ENCODE measurements around the gene NOSIP.
A peak's percentile ranks its signal among the peaks of the same experiment; 100 is the strongest.

The NOSIP gene

DNA sequence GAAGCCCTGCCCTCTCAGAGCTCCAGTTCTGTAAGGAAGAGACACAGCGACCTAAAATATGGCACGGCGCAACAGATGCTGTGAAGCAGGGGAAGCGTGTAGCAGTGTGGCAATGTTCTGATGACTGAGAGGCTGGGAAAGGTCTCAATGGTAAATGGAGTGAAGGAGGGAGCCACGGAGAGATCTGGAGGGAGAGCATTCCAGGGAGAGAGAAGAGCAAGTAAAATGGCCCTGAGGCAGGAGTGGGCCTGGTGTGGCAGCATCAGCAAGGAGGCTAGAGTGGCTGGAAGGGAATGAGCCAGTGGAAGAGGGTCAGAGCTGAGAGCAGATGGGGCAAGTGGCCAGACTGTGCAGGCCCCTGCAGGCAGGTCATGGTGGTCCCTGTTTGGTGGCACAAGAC lies 36.2 kb downstream of the NOSIP start:
- DNase-seq: no peak

- no peak for DNase-seq
These were observed 37.3 kb downstream of the NOSIP start for GRCh38 chr19:49543032-49543431.

- DNase-seq: no peak
These were observed 37.9 kb downstream of the NOSIP start for GRCh38 chr19:49542446-49542845.

DNA sequence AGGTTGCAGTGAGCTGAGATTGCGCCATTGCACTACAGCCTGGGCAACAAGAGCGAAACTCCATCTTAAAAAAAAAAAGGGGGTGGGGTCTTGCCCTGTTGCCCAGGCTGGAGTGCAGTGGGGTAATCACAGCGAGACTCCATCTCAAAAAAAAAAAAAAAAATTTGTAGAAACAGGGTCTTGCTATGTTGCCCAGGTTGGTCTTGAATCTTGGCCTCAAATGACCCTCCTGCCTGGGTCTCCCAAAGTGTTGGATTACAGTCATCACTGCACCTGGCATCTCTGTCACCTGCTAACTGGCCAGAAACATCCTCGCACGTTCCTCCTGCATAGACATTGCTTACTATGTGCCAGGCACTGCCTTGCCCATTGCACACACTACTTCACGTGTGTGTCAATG lies 38.4 kb downstream of the NOSIP start:
- DNase-seq: no peak

DNA sequence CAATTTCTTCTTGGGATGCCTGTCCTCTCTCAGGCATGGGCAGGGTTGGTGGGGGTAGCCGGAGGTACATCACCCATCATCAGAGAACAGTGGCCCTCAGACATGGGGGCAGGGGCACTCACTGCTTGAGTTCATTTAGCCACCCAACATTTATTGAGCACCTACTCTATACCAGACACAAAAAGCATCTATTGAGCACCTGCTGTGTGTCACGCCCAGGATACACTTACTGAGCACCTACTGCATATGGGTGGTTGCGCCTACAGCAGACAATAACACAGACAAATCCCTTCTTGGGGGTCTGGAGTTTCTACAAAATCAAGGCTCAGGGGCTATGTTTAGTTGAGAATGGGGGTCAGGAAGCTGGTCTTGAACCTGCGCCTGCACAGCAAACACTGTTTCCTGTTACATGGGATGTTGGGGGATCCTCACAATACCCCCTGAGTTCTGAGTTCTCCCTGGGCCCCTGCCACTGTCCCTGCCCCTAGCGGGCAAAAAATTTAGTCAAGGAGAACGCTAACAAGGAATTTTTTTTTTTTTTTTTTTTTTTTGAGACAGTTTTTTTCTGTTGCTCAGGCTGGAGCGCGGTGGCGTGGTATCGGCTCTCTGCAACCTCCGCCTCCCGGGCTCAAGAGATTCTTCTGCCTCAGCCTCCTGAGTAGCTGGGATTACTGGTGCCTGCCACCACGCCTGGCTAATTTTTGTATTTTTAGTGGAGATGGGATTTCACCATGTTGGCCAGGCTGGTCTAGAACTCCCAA lies 41.0 kb downstream of the NOSIP start:
- no peak for DNase-seq

- no peak for DNase-seq
These were observed 41.7 kb downstream of the NOSIP start for GRCh38 chr19:49538643-49539042.

DNA sequence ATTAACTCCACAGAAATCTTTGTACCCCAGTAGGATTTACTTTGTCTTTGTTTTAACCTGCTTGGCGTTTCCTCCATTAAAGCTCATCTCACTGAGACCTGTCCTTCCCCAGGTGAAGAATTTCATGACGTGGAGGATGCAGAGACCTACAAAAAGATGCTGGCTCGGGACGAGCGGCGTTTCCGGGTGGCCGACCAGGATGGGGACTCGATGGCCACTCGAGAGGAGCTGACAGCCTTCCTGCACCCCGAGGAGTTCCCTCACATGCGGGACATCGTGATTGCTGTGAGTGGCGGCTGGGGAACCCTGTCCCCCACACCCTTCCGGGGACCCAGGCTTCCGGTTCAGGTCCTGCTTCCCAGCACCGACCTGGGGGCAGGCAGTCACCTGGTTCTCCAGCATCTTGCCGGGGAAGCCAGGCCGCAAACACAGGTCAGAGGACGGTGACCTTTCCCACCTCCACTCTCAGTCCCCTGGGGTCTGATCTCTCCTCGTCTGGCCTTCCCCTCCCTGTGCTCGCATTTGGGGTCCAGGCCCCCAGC lies 43.4 kb downstream of the NOSIP start:
- DNase-seq: no peak

- DNase-seq: peak in 1 of 6 experiments; percentile 30
These were observed 45.5 kb downstream of the NOSIP start for GRCh38 chr19:49534632-49535385.

DNA sequence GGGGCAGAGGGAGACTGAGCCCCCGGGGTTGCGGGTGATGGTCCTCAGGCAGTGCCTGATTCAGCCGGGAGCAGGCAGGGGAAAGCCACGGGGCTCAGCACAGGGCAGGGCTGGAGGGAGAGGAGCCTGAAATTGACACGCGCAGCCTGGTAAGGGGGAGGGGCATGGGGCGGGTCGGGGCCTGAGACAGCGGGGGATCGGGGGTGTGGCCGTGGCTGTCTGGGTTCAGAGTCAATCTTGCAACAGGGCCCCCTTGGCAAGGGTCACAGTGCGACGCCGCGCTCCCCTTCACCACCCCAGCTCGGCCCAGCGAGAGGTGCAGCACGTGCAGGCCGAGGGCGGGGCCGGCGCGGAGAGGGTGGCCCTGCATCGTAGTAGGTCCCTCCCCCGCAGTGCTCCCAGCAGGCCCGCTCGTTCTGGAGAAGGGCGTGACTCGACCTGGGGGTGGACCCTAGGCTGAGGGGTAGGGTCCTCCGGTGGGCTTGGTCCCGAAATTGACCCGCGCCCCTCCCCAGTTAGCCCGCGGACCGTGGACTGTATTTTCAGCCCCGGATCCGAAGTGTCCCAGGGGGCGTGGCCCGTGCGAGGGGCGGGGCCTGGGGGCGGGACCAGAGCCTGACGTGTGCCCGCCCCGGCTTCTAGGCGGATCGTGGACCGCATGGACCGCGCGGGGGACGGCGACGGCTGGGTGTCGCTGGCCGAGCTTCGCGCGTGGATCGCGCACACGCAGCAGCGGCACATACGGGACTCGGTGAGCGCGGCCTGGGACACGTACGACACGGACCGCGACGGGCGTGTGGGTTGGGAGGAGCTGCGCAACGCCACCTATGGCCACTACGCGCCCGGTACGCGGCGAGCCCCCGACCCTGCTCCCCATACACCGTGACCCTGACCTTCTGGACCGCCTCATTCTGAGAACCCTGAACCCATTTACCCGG lies 46.5 kb downstream of the NOSIP start:
- DNase-seq: peak; percentile 77 to 98 (median 87)

DNA sequence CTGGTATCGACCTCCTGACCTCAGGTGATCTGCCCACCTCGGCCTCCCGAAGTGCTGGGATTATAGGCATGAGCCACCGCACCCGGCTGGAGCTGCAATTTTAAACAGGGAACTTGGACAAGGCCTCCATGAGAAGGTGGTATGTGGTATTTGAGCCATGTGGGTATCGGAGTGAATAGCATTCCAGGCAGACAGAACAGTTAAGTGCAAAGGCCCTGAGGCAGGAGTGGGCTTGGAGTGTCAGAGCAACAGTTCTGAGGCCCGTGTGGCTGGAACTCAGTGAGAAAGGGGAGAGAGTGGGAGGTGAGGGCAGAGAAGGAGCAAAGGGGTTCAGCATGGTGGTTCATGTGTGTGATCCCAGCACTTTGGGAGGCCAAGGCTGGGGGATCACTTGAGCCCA lies 49.6 kb downstream of the NOSIP start:
- DNase-seq: no peak

GRCh38 chr19:49528211-49528771 lies 52.1 kb downstream of the NOSIP start:
- DNase-seq: no peak

DNA sequence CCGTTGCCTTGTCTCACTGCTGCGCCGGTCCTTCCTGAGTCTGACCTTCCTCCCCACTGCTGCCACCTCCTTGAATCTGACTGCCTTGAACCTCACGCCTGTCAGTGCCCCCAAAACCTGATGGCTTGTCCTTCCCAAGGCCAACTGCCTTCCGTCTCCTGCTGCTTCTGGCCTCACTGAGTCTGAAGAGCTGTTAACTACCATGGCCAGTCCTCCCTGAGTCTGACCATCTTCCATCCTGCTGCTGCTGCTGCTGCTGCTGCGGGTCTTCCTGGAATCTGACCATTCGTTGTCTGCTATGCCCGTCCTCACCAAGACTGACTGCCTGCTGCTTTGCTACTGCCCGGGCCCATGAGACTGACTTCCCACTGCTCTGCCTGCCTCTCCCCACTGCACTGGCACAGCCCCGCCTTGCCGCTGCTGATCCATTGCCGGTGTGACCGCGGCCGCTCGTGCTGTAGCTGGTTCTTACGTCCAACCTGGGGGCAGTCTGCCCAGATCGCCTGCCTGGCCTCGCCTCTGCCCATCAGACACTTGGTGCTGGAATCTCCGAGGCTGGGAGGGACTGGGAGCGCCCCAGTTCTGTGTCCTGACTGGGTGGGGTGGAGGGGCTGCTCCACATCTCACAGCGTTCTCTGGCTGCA lies 55.4 kb downstream of the NOSIP start:
- no peak for DNase-seq

- DNase-seq: no peak
These were observed 59.5 kb downstream of the NOSIP start for GRCh38 chr19:49520705-49521319.

DNA sequence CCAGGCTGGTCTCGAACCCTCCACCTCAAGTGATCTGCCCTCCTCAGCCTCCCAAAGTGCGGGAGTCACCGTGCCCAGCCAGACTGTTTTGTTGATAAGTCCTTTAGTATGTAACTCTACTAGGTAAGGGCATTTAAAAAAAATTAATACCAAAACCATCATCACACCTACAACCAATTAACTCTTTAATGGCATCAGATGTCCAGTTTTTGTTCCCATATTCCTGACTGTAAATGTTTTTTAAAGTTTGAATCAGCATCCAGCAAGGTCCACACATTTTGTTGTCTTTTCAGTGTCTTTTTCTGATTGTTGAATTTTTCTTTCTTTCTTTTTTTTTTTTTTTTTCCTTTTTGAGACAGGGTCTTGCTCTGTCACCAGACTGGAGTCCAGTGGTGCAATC lies 62.3 kb downstream of the NOSIP start:
- no peak for DNase-seq

DNA sequence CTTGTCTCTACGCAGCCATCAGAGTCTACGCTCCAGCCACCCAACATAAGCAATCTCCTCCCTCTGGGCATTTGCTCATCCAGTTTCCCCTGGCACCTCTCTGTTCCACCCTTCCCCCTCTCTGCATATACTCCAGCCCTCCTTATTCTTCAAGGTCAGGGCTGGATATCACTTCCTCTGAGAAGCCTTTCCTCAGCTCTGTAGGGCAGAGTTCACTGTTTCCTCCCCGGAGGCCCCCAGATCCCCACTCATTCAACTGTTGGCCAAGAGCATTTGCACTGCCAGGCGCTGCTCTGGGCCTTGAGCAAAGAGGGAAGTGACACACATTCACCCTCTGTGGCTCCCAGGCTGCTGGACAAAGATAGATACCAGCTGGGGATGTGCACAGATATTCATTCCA lies 64.6 kb downstream of the NOSIP start:
- no peak for DNase-seq

- no peak for DNase-seq
These were observed 66.2 kb downstream of the NOSIP start for GRCh38 chr19:49514151-49514550.

GRCh38 chr19:49513746-49514118 lies 66.6 kb downstream of the NOSIP start:
- DNase-seq: no peak

GRCh38 chr19:49512970-49513745 lies 67.2 kb downstream of the NOSIP start:
- peak in 2 of 6 experiments; percentile 21 to 45 for DNase-seq

- no peak for DNase-seq
These were observed 72.4 kb downstream of the NOSIP start for GRCh38 chr19:49507803-49508494.

- DNase-seq: peak; percentile 62 to 86 (median 74)
These were observed 73.7 kb downstream of the NOSIP start for GRCh38 chr19:49506575-49507105.

All from stimulated activated naive CD4-positive, alpha-beta T cell (primary cell).